Hippocampal formation (tissue), 2 donors: Measurements from ENCODE around the gene FBXL5.

Experiments used
- DNase-seq, 2 donors: peaks; one replicate each; lab custom pipeline; 2025; lab: John Stamatoyannopoulos, UW

Gene FBXL5

GRCh38 chr4:15676039-15676438, 20.9 kb upstream of the FBXL5 start:
- no peak for DNase-seq

GRCh38 chr4:15675356-15675755, 20.2 kb upstream of the FBXL5 start:
- no peak for DNase-seq

DNA sequence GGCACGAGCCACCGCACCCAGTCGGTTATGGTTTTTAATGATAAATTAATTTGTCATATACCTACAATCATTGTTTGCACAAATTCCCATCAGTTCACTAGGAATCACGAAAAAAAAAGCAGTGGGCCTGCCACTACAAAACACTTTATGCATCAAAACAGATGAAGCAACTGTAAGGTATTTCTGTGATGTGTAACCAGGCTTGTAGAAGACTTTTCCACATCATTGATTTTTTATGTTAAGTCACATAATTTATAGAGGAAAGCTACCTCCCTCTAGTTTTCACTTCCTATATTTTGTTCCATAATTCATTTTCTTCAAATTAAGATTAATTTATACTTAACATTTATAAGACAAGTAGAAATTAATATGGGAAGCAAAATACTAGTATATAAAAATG, 19.8 kb upstream of the FBXL5 start:
- DNase-seq = no peak

- DNase-seq = no peak
These were observed 18.9 kb upstream of the FBXL5 start for GRCh38 chr4:15674046-15674445.

DNA sequence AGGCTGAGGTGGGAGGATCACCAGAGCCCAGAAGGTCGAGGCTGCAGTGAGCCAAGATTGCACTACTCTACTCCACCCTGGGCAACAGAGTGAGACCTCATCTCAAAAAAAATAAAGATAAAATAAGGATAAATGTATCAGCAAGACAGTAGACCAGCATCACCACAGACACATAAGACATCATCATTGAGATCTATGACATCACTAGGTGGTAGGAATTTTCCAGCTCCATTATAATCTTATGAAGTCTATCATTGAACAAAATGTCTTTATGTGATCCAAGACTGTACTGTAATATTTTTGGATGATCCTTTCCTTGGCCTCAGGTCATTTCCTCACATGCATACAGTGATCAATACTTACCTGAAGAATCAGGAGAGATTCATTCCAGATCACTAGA, 18.2 kb upstream of the FBXL5 start:
- DNase-seq = no peak

- no peak for DNase-seq
These were observed 16.9 kb upstream of the FBXL5 start for GRCh38 chr4:15672101-15672500.

DNA sequence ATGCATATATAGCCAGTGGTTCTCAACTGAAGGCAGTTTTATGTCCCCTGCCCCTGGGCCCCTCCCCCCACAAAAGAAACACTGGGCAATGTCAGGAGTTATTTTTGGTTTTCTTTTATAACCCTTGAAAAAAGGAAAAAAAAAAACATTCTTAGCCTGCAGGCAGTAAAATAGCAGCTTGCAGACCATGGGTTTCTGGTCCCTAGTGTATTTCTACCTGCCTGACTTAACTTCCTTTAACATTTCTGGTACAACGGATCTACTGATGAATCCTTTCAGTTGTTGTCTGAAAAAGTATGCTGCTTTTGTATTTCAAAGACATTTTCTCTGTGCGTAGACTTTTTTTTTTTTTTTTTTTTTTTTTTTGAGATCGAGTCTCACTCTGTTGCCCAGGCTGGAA, 15.4 kb upstream of the FBXL5 start:
- DNase-seq = no peak

DNA sequence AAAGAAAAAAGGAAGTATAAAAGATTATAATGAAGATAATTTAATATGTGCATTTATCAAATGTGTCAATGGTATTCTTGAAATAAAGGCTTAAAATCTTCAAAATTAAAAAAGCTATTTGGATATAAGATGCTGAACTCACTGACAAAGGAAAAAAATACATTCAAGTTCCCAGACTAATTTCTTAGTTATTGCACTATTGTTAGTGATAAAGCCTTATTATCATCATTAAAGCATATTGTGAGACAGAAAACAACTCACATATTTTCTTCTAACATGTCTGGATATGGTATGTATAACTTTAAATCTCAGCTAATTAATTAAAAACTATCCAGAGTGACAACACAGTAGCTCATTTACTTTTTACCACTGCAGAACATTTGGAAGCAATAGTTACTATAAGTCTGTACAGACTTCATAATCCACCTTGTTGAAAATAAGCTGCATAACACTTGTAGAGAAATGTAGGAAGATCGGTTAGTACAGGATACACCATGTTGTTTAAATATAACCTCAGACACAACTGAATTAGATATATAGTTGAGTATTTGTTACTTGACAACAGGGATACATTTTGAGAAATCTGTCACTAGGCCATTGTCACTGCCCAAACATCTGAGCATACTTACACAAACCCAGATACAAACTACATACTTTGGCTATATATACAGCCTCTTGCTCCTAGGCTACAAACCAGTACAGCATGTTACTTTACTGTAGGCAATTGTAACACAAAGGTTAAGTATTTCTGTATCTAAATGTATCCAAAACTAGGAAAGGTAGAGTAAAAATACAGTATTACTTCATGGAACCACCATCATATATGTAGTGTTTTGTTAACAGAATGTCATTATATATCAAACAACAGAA, 13.6 kb upstream of the FBXL5 start:
- DNase-seq = peak in 1 of 2 donors; percentile 56

- no peak for DNase-seq
These were observed 11.8 kb upstream of the FBXL5 start for GRCh38 chr4:15667006-15667405.

- DNase-seq = no peak
These were observed 10.7 kb upstream of the FBXL5 start for GRCh38 chr4:15665753-15666365.

DNA sequence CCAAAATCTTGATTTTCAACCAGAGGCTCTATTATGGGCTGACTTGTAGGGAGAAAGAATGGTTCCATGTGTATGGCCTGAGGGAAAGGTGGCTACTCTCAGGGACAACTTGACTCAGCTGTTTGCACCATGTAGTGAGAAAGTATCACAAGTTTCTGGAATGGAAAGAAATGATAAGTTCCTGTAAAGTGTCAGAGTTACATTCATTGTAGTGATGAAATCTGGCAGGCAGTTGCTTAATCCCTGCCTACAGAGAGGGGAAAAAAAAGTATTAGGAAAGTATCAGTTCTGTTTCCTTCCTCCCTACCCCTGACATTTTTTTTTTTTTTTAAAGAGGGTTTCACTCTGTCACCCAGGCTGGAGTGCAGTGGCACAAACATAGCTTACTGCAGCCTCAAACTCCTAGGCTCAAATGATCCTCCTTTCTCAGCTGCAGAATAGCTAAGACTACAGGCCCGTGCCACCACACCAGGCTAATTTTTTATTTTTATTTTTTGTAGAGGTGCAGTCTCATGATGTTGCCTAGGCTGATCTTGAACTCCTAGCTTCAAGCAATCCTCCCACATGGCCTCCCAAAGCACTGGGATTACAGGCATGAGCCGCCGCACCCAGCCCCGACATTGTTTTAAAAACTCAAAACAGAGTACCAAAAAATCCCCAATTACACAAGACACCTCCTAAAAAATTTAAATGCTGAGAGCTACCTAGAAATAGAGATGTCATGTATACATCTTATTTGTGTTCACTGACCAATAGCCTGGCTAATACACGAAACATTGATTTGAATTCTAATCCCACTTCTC, 4.8 kb upstream of the FBXL5 start:
- no peak for DNase-seq

- no peak for DNase-seq
These were observed 3.6 kb upstream of the FBXL5 start for GRCh38 chr4:15658781-15659180.

- DNase-seq = no peak
These were observed 3.1 kb upstream of the FBXL5 start for GRCh38 chr4:15658136-15658770.

DNA sequence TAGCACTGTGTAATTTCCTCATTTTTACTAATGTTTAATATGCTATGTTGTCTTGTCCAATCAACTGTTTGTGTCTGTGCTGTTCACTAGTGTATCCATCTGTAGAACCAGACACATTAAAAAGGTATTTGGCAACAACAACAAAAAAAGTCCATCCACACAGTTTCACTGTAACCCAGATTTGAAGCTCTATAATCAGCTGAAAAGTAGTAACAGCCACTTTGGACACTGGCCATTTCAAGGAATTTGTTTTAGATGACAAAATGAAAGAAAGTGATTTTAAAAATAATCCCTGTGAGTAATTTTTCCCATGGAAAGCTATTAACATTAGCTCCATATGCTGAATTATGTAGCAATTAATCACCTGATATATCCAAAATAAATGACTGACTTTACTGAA, 2.2 kb upstream of the FBXL5 start:
- DNase-seq = no peak

GRCh38 chr4:15656038-15656470, 897 bp upstream of the FBXL5 start:
- no peak for DNase-seq

DNA sequence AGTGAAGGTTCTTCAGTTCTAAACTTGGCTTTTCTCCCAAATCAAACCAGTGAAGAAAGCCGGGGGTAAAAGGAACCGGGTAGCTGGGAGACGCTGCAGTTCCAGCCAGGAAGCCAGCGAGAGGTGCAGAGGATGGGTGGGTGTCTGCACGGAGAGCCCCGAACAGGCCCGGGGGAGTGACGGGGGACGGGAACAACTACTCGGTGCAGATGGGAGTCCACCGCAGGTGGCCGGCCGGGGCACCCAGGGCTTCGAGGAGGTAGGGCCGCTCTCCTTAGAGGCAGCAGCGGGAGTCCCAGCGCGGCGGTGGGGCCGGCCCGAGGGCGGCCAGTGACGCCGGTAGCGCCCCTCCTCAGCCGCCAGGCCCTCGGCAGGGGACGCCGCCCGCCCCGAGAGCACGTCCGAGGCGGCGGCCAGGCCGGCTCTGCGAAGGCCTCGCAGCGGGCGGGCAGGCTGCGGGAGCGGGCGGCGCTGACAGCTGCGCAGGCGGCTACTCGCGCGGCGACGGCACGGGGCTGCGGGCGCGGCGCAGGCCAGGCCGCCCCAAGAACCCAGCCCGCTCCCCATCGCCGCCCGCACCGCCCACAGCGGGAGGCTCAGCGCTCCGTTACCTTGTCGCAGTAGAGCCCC, 449 bp downstream of the FBXL5 start:
- DNase-seq = peak; percentile 56 to 57

DNA sequence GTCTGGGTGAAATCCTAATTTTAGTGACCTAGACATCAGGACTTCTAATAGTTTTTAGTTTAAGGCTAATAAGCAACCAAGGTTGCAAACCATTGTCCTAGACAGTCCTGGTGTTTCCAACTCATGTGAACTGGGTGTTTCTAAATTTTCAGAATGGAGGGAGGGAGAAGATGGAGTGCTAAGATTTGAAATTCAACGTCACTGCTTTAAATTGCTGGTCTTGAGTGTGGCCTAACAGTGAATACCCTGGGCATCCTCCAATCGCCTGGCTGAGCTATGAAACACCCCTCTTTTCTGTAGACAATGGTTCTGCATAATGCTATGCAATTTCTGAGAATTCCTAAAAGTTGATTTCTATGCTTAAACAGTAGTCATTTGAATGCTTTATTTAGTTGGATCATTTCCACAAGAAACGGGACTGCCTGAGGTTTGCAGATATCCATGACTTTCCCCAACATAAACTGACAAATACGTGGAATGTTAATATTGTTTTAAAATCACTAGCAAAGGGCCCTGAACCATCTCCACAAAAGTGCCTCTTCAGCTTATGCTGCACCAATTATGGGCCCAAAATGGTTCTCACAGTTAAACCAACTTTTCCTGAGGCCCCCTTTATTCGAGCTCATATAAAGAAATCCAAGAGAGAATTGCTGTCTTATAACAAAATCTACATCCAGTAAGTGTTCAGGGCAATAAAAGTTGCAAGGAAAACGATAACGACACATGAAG, 1.1 kb downstream of the FBXL5 start:
- peak; percentile 13 to 69 for DNase-seq

- no peak for DNase-seq
These were observed 1.7 kb downstream of the FBXL5 start for GRCh38 chr4:15653420-15653819.

GRCh38 chr4:15652841-15653240, 2.3 kb downstream of the FBXL5 start:
- no peak for DNase-seq

- no peak for DNase-seq
These were observed 3.0 kb downstream of the FBXL5 start for GRCh38 chr4:15652191-15652590.

DNA sequence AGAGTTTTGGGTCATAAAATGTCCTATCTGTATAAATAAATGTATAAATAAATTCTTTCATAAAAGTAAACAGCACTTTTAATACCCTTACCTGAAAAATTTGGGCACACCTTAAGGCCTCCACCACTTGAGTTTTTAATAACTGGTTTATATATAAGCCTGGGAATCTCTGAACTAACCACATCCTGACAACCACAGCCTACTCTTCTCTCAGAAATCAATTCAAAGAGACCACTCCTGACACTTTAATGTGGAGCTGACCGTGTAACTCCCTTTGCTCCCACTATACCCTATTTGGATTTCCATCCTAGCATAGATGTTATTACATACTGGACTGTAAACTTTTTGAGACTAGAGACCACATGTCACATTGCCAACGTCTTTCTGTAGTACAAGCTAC, 3.5 kb downstream of the FBXL5 start:
- DNase-seq = no peak
